HPDE6-E6E7 (cell line): ENCODE results near the gene PCAT6.

Experiments used
- DNase-seq: peaks from one replicate; pipeline ENCODE4 v3.0.0; 2011; ENCODE audit warnings: missing footprints; ENCODE audit errors: extremely low spot score

PCAT6 gene

DNA sequence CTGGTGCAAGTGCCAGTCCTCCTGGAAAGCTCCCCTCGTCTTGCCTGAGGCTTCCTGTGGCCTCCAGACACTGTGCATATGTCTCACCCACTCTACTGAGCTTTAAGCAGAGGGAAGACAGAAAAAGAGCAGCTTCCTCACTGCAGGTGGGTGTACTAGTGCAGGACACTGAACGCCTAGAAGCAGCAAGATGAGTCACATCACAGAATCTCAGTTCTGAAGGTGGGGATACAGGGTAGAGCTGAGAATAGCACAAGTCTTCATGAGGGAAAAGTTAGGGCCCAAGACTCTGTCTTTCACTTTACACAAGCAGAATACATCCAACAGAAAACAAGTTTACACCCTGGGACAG, 37.4 kb downstream of the PCAT6 start:
- no peak for DNase-seq

DNA sequence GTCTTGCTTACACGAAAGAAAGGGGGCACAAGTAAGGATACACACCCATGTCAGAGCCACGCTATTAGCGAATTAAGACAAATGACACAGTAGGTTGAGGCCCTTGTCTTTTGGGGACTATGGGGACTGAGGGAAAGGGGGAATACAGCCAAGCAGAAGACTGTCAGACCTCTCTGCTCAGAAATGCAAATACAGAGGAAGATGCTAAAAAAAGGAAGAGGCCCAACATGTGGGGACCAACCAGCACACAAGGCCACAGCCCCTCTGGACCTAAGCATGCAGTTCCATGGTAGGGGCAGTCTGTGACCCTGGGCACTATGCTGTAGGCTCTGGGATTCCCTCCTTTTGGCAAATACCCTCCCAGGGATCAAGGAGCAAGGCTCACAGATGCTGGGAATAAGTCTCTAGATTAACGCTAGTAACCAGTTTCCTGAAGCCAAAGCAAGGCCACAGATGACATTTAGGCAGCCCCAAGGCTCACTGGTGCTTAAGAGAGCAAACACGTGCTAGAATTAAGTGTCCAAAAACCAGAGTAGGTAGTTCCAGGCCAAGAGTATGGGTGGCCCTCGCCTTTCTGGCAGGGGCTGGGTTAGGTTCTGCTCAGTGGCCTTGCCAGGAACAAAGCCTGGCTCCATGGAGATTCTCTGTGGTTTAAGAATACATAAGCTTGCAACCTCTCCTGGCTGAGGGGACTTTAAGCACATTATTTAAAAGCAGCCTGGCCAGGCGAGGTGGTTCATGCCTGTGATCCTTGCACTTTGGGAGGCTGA, 40.0 kb downstream of the PCAT6 start:
- DNase-seq = no peak

DNA sequence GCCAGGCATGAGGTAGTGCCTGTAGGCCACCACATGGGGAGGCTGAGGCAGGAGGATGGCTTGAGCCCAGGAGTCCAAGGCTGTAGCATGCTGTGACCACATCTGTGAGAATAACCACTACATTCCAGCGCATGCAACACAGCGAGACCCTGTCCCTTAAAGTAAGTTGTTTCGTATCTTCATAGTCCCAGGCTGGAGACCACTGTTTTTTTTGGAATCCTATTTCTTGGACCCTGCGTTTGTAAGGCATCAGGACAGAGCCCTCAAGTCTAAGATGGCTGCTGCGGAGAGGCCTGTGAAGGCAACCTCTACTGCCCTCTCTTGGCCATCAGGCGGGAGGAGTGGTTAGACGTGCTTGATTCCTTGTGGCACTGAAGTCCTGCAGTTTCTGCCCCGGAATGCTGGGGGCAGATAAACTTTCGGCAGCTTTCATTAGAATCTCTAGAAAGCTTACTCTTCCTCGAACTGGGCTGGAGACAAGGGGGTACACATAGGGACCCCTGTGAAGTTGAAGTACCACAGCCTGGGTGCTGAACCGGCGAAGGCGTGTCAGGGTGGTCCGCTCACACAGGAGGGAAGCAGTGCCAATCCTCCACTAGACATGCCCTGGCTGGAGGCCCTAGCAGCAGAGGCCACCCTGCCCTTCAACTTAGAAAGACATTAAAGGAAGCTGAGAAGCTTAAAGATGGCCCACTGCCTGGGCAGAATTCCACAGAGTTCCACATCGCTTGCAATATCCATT, 41.6 kb downstream of the PCAT6 start:
- DNase-seq = peak; percentile 70

DNA sequence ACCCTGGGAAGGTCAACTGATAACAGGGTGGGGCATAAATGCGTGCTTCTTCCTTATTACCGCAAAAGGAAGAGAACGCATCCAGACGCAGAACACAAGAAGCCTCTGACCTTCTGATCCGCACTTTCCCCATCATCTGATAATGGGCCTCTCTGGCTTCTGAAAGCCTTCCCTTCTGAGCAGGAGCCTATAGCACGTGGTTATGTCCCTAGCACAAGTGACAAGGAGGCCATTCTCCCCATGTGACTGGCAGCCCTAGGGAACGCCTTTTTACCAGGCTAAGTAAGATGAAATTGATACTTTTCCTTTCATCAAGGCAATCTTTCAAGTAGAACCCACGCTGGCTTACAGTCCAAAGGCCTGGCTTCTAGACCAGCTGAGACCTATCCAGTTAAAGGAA, 44.0 kb downstream of the PCAT6 start:
- DNase-seq = no peak

DNA sequence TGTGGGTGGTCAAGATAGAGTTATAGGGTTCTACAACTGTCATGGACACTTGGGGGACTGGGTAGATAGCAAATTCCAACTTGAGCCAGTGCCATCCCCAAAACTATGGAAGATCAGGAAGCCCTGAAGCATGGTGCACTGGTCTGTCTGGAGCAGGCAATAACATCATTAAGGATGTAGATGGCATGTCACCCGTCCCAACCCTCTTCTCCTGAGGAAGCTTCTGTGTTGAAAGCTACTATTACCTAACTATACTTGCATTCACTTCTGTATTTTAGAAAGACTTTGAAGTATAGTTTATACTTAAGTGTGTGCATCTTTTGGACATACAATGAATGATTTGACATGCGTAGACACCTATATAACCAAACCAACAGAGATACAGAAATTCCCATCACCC, 45.3 kb downstream of the PCAT6 start:
- DNase-seq = no peak

DNA sequence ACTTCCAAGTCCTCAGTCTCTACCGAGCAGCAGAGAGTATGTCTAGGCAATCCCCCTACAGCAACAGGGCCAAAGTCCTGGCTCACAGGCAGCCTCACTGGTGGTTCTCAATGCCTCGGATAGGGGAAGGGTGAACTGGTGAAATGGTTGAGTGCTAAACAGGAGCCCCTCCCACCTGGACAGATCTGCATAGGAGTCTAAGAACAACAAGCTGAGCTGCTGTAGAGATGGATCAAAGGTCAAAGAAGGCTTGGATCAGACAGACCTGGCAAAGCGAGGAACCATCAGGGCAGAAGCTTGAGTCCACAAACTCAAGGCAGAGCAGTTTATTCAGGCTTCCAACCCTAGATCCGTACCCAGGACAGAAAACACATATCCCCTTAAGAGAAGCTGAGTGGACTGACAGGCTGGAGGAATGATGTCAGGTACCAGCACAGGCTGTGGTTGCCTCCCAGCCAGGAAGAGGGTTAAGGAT, 46.4 kb downstream of the PCAT6 start:
- no peak for DNase-seq

DNA sequence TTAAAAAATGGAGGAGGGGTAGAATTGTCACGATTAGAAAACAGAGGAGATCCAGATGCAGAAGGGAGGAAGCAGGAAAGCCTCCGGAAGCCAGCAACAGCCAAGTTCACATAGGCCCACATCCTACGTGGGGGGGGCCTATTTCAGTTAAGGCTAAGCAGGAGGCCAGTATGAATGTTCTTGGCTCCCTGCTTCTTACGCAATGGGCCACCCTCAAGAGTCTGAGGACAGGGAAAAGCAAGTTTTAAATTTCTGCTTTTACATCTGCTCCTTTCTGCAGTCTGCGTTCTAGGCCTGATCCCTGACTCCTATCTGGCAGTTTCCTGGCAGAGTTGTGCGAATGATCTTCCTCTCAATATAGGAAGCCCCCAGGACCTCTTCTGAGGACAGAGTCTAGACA, 47.6 kb downstream of the PCAT6 start:
- DNase-seq = no peak

DNA sequence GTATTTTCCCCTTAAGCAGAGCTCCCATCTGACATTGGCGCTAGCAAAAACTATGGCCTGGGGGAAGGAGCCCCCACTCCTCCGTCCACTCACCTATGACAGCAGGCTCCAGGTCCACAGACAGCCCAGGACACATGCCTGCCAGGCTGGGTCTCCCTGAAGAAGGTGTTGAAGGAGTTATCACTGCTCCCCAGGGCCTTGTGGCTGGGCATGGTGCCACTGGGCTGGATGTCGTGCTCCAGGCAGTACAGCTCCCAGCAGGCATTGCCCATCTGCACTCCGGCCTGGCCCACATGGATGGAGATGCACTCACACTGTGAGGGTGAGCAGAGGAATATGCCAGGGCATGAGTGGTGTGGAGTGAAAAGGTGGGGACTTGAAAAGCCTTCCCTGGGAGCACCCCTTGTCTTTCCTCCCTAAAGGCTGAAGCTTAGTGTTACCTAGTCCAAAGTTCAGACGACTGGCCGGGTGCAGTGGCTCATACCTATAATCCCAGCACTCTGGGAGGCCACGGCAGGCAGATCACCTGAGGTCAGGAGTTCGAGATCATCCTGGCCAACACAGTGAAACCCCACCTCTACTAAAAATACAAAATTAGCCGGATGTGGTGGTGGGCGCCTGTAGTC, 48.1 kb downstream of the PCAT6 start:
- DNase-seq = no peak

DNA sequence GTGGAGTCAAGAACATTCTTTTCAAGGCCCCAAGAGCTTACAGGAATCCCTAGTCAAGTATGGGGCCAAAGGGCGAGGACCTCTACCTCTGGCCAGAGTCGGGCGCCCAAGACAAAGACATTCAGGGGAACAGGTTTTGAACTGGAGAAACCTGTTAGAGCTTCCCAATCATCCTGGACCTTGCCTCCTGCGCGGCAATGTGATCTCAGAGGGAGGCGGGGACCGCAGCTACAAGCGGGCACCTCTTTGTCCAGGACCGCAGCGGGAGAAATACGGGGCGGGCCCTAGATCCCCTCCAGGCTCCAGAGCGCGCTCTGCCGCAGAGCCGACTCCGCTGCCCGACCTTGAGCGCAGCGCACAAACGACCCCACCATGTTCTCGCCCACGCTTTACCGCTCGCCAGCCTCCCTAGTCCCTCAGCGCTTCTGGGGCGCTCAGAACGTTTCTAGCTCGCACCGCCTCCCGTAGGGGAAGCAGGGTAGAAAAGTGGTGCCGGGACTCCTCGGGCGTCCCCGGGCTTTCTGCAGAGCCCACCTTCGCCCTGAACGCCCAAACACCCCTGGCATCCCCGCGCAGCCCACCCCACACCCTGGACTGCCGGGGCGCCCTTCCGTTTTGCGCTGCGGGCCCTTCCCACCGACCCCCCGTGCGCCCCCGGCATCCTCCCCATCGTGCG, 50.1 kb downstream of the PCAT6 start:
- DNase-seq = peak; percentile 67
